Adrenal gland (tissue), 12 donors: ENCODE results near the gene SFTPB. TPM values are rescaled to one million over a fixed set of nuclear protein-coding genes. Genes with fewer than 3 reads are reported as not detected.
"Not testable (repeated sequence)": the region's sequence is repeated elsewhere in the genome, so short reads cannot be mapped to it uniquely, and the experiment has no call there.

Experiments used
- DNase-seq, 7 donors: peaks; one replicate each; pipeline ENCODE4 v3.0.0-alpha.2; 2019 to 2020
- H3K27ac ChIP-seq, 5 donors: fragments of 200-600 bp; sonication (generic) in 4 of 5; 1 replicate in 3 of 5; 2 replicates in 2 of 5; pipeline versions ENCODE4 v1.5.1 to v1.8.0; 2016 to 2020; ENCODE audit warnings: mild to moderate bottlenecking in 1 of 5
- H3K27me3 ChIP-seq: fragments of 200-600 bp; 2 replicates; pipeline ENCODE4 v1.8.0; 2021
- H3K36me3 ChIP-seq, 2 donors: fragments of 200-600 bp; replicated peaks in 1 of 2; 1 replicate in 1 of 2; 2 replicates in 1 of 2; pipeline versions ENCODE4 v1.5.1 to v1.8.0; 2018 to 2022
- H3K4me1 ChIP-seq, 2 donors: fragments of 200-600 bp; replicated peaks in 1 of 2; 1 replicate in 1 of 2; 2 replicates in 1 of 2; pipeline versions ENCODE4 v1.5.1 to v1.8.0; 2018 to 2021
- H3K4me3 ChIP-seq, 4 donors: fragments of 200-600 bp; sonication (generic) in 3 of 4; one replicate each; pipeline ENCODE4 v1.5.1; 2016 to 2018
- H3K9me3 ChIP-seq, 3 donors: fragments of 200-600 bp; sonication (generic) in 1 of 3; replicated peaks in 1 of 3; 1 replicate in 2 of 3; 2 replicates in 1 of 3; pipeline versions ENCODE4 v1.5.1 to v1.8.0; 2016 to 2021
- POLR2A ChIP-seq, 2 donors: fragments of 450-650 bp; IDR thresholded peaks; one replicate each; pipeline ENCODE4 v1.6.1; 2017; ENCODE audit warnings: antibody characterized with exemption in 2 of 2, mild to moderate bottlenecking in 2 of 2, moderate library complexity in 1 of 2
- WGBS, 4 donors: extraction: QIAGEN DNeasy Blood & Tissue Kit in 2 of 4; methylation state at CpG; one replicate each; pipeline versions ENCODE4 v1.1.5 to v1.1.7; 2013 to 2017; 5-methylcytosine and 5-hydroxymethylcytosine counted together
- intact Hi-C, 2 donors: fragments of 100-400 bp; cut with DNase I; formaldehyde crosslinking; loops; one replicate each; pipeline versions ENCODE4 v1.14.1 to v1.15.0; 2022 to 2023
- polyA plus RNA-seq, 3 donors: library from polyadenylated mRNA; stranded (reverse); fragments of 200-250 nt in 2 of 3; fragments of 350-450 nt in 1 of 3; fragmentation: Illumina TruSeq in 1 of 3; extraction: RNeasy Lipid Tissue Mini Kit (QIAGEN cat#74804) in 1 of 3; gene quantifications; one replicate each; pipeline ENCODE4 v1.2.3, GENCODE V29; 2013 to 2014
- total RNA-seq, 9 donors: library from RNA; depleted of rRNA in 4 of 9; stranded (reverse); fragments of >200 nt in 4 of 9; fragments of 120-200 nt in 1 of 9; fragmentation: NEBNext Ultra II Directional in 1 of 9; extraction: Animal tissue kit (Norgen Biotek cat#: 25700) in 1 of 9; gene quantifications; one replicate each; pipeline versions ENCODE4 v1.1.0 to v1.2.4, GENCODE V29; 2013 to 2023
- TF ChIP-seq, protein P1 (sequence below), 6 experiments: fragments of 450-650 bp in 4 of 6; fragments of 200-600 bp in 2 of 6; sonication (generic) in 1 of 6; IDR thresholded peaks; 1 replicate in 5 of 6; 2 replicates in 1 of 6; pipeline versions ENCODE4 v1.5.1 to v1.8.0; 2016 to 2021; ENCODE audit warnings: antibody characterized with exemption in 6 of 6, mild to moderate bottlenecking in 2 of 6, moderate library complexity in 1 of 6
- donor health status: healthy with polysubstance abuse.
- donor health status: Bipolar disorder and iron deficiency.
- donor health status: DM: yes; HTN: yes; CAD: no.
- donor health status: DM: no; HTN: no; CAD: no.
- donor health status: DM: no; HTN: no; CAD: no.
- donor health status: DM: yes; HTN: yes; CAD: no.

The SFTPB gene
- total and polyA plus RNA-seq, 12 donors = 0.04 to 21.3 (median 1.4) TPM; not detected in 5

DNA sequence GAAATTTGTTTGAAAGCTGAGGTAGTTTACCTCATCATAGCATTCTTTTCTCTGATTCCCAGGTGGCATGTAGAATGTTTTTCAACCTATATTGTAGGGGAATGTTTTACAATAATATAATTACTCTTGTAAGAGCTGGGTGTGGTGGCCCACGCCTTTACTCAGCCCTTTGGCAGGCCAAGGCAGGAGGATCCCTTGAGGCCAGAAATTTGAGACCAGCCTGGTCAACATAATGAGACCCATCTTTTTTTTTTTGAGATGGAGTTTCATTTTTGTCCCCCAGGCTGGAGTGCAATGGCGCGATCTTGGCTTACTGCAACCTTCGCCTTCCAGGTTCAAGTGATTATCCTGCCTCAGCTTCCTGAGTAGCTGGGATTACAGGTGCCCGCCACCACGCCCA is 48.4 kb downstream of the SFTPB start:
- no peak overlapping the region for H3K4me3 ChIP-seq
- 94 to 96% (median 95%) methylated on average over 6 of the region's 6 CpGs for WGBS, 4 donors
- H3K27ac ChIP-seq = no peak overlapping the region
- no peaks in the 10 kb centered on the region for H3K27me3 ChIP-seq
- no peaks in the 10 kb centered on the region for H3K9me3 ChIP-seq
- H3K4me1 ChIP-seq = peaks cover 9 to 15% of the 10 kb centered on the region in 2 donors
- no peak for DNase-seq
- TF ChIP-seq POLR2A (IDR thresholded peaks at IDR 0.05) = no peak
- TF ChIP-seq, protein P1, sequence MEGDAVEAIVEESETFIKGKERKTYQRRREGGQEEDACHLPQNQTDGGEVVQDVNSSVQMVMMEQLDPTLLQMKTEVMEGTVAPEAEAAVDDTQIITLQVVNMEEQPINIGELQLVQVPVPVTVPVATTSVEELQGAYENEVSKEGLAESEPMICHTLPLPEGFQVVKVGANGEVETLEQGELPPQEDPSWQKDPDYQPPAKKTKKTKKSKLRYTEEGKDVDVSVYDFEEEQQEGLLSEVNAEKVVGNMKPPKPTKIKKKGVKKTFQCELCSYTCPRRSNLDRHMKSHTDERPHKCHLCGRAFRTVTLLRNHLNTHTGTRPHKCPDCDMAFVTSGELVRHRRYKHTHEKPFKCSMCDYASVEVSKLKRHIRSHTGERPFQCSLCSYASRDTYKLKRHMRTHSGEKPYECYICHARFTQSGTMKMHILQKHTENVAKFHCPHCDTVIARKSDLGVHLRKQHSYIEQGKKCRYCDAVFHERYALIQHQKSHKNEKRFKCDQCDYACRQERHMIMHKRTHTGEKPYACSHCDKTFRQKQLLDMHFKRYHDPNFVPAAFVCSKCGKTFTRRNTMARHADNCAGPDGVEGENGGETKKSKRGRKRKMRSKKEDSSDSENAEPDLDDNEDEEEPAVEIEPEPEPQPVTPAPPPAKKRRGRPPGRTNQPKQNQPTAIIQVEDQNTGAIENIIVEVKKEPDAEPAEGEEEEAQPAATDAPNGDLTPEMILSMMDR (IDR thresholded peaks at IDR 0.05) = no peak
- peaks cover 0 to 38% of the 10 kb centered on the region in 2 donors for H3K36me3 ChIP-seq
- intact Hi-C loops = no loop called here

DNA sequence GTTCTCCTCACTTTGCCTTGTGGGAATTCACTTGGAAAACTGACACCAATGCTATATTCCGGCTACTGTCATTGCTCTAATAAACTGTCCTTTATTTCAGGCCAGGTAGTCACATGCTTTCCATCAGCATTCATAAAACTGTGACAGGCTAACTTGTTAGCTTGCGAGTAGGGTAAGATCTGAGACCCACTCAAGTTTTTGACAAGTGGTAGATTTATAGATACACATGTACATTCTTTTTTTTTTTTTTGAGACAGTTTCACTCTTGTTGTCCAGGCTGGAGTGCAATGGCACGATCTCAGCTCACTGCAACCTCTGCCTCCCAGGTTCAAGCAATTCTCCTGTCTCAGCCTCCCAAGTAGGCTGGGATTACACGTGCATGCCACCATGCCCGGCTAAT is 50.3 kb downstream of the SFTPB start:
- H3K9me3 ChIP-seq, H3K27me3 ChIP-seq, H3K27ac ChIP-seq, H3K4me3 ChIP-seq, DNase-seq, intact Hi-C loops: not testable (repeated sequence)
- peaks cover 0 to 19% of the 10 kb centered on the region in 2 donors for H3K36me3 ChIP-seq
- 70 to 91% (median 89%) methylated on average over 5 of the region's 5 CpGs for WGBS, 4 donors
- peaks cover 9 to 15% of the 10 kb centered on the region in 2 donors for H3K4me1 ChIP-seq

DNA sequence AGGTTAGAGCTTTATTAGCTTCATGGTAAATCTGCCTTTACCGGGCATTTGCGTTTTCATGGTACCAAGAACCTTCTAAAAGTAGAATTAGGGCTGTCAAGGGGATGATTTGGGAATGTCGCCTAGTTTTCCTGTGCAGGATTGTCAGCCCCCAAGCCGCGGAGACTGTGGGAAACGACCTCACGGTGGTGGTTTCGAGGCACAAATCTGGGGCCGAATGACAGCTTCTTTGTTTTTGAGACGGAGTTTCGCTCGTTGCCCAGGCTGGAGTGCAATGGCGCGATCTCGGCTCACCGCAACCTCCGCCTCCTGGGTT is 52.6 kb downstream of the SFTPB start:
- intact Hi-C loops = no loop called here
- TF ChIP-seq, protein P1 (IDR thresholded peaks at IDR 0.05) = no peak
- TF ChIP-seq POLR2A (IDR thresholded peaks at IDR 0.05) = no peak

DNA sequence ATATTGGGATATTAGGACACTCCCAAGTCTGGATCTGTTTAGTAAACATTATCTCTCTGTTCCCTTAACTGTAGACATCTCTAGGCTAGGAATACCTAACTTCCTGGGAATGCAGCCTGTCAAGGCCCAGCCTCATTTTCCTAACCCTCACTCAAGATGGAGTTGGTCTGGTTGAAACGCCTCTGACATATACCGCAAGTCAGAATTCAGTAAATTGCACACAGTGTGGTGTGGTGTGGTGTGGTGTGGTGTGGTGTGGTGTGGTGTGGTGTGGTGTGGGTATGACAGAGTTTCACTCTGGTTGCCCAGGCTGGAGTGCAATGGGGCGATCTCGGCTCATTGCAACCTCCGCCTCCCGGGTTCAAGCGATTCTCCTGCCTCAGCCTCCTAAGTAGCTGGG is 53.2 kb downstream of the SFTPB start:
- intact Hi-C loops = not testable (repeated sequence)

More for the DNA sequence above, 52.6 kb downstream of the SFTPB start:
- DNase-seq = no peak
- Histone ChIP-seq H3K4me3 (peak overlapping the region in 1 of 4 donors; percentile 90), H3K27ac (peak overlapping the region in 3 of 5 donors; percentile 43 to 94 (median 75)), H3K27me3 (no peaks in the 10 kb centered on the region), H3K4me1 (peaks cover 15 to 17% of the 10 kb centered on the region in 2 donors), H3K36me3 (no peaks in the 10 kb centered on the region), H3K9me3 (no peaks in the 10 kb centered on the region)
- 85 to 89% (median 86%) methylated on average over 14 to 17 of the region's 17 CpGs for WGBS, 4 donors

DNA sequence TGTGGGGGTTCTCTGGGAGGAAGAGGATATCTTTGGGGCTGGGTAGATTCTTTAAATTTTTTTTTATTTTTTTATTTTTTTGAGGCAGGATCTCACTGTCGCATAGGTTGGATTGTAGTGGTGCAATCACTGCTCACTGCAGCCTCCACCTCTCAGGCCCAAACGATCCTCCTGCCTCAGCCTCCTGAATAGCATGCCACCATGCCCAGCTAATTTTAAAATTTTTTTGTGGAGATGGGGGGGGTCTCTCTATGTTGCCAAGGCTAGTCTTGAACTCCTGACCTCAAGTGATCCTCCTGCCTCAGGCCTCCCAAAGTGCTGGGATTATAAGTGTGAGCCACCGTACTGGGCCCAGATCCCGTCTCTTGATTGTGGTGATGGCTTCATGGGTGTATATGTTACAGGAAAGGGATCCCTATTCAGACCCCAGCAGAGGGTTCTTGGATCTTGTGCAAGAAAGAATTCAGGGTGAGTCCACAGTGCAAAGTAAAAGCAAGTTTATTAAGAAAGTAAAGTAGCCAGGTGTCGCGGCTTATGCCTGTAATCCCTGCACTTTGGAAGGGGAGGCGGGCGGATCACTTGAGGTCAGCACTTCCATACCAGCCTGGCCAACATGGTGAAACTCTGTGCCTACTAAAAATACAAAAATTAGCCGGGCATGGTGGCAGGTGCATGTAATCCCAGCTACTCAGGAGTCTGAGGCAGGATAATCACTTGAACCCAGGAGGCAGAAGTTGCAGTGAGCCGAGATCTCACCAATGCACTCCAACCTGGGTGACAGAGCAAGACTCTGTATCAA is 54.1 kb downstream of the SFTPB start:
- WGBS, 4 donors = 81 to 89% (median 87%) methylated on average over 8 to 10 of the region's 10 CpGs
- no peaks in the 10 kb centered on the region for H3K27me3 ChIP-seq
- peaks cover 0 to 7% of the 10 kb centered on the region in 2 donors for H3K36me3 ChIP-seq
- intact Hi-C loops = no loop called here
- peaks cover 15 to 17% of the 10 kb centered on the region in 2 donors for H3K4me1 ChIP-seq
- H3K4me3 ChIP-seq = no peak overlapping the region
- DNase-seq = no peak
- H3K9me3 ChIP-seq = no peaks in the 10 kb centered on the region
- H3K27ac ChIP-seq = no peak overlapping the region
- TF ChIP-seq, protein P1 (IDR thresholded peaks at IDR 0.05) = no peak
- no peak for TF ChIP-seq POLR2A (IDR thresholded peaks at IDR 0.05)

More for the DNA sequence above, 53.2 kb downstream of the SFTPB start:
- H3K4me1 ChIP-seq = peaks cover 15 to 17% of the 10 kb centered on the region in 2 donors
- not testable (repeated sequence) for H3K27me3 ChIP-seq, H3K4me3 ChIP-seq, H3K36me3 ChIP-seq, DNase-seq, H3K9me3 ChIP-seq, H3K27ac ChIP-seq
- 93 to 97% (median 95%) methylated on average over 7 of the region's 7 CpGs for WGBS, 4 donors
